Measurements from ENCODE around the gene DUSP6.

DUSP6 gene, protein sequence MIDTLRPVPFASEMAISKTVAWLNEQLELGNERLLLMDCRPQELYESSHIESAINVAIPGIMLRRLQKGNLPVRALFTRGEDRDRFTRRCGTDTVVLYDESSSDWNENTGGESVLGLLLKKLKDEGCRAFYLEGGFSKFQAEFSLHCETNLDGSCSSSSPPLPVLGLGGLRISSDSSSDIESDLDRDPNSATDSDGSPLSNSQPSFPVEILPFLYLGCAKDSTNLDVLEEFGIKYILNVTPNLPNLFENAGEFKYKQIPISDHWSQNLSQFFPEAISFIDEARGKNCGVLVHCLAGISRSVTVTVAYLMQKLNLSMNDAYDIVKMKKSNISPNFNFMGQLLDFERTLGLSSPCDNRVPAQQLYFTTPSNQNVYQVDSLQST

GRCh38 chr12:89352492-89353187 lies at the start of gene DUSP6:
TSS of gene DUSP6 (minus strand) at chr12:89352501. CDS start at chr12:89352039, 462 bp downstream.
- Histone ChIP-seq H3K4me3 (ENCODE audit: low read length) (peak within 1 kb of the TSS; percentile 77), H3K4me1 (ENCODE audit: control insufficient read depth, low read length) (peaks cover 68% of the 10 kb centered on the region), H3K36me3 (ENCODE audit: control insufficient read depth, low read length) (no peaks in the 10 kb centered on the region), H3K79me2 (ENCODE audit: control insufficient read depth, low read length) (no peaks in the 10 kb centered on the region), H3F3A (ENCODE audit: control insufficient read depth, insufficient read depth) (peaks cover 13% of the 10 kb centered on the region), H3K27ac (ENCODE audit: low read depth, low read length) (peak within 1 kb of the TSS; percentile 70), H4K20me1 (ENCODE audit: control insufficient read depth, insufficient read depth, low read depth, low read length) (no peaks in the 10 kb centered on the region), H3K9me2 (replicated peaks; ENCODE audit: control insufficient read depth, low read length) (no peaks in the 10 kb centered on the region), H3K9me3 (ENCODE audit: control insufficient read depth, insufficient read depth, low read length) (no peaks in the 10 kb centered on the region), H3K27me3 (ENCODE audit: control insufficient read depth, low read length) (peaks cover 91% of the 10 kb centered on the region), H3K4me2 (ENCODE audit: low read length) (peak within 1 kb of the TSS; percentile 80)
- no peak for TF ChIP-seq EZH2phosphoT487 (IDR thresholded peaks at IDR 0.05; ENCODE audit: borderline replicate concordance, low read length)
- TF ChIP-seq, protein P1, sequence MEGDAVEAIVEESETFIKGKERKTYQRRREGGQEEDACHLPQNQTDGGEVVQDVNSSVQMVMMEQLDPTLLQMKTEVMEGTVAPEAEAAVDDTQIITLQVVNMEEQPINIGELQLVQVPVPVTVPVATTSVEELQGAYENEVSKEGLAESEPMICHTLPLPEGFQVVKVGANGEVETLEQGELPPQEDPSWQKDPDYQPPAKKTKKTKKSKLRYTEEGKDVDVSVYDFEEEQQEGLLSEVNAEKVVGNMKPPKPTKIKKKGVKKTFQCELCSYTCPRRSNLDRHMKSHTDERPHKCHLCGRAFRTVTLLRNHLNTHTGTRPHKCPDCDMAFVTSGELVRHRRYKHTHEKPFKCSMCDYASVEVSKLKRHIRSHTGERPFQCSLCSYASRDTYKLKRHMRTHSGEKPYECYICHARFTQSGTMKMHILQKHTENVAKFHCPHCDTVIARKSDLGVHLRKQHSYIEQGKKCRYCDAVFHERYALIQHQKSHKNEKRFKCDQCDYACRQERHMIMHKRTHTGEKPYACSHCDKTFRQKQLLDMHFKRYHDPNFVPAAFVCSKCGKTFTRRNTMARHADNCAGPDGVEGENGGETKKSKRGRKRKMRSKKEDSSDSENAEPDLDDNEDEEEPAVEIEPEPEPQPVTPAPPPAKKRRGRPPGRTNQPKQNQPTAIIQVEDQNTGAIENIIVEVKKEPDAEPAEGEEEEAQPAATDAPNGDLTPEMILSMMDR (IDR thresholded peaks at IDR 0.05; ENCODE audit: low read depth, low read length, poor library complexity, severe bottlenecking) = no peak

GRCh38 chr12:89401433-89402058 lies 49.2 kb upstream of the DUSP6 start:
- no peaks in the 10 kb centered on the region for H3K27me3 ChIP-seq (ENCODE audit: control insufficient read depth, low read length)
- no peak overlapping the region for H3K4me2 ChIP-seq (ENCODE audit: low read length)
- H3K79me2 ChIP-seq (ENCODE audit: control insufficient read depth, low read length) = no peaks in the 10 kb centered on the region
- no peaks in the 10 kb centered on the region for H3K36me3 ChIP-seq (ENCODE audit: control insufficient read depth, low read length)
- TF ChIP-seq, protein P1 (IDR thresholded peaks at IDR 0.05; ENCODE audit: low read depth, low read length, poor library complexity, severe bottlenecking) = no peak
- no peak for TF ChIP-seq EZH2phosphoT487 (IDR thresholded peaks at IDR 0.05; ENCODE audit: borderline replicate concordance, low read length)
- H4K20me1 ChIP-seq (ENCODE audit: control insufficient read depth, insufficient read depth, low read depth, low read length) = no peaks in the 10 kb centered on the region
- H3K27ac ChIP-seq (ENCODE audit: low read depth, low read length) = no peak overlapping the region
- no peak overlapping the region for H3K4me3 ChIP-seq (ENCODE audit: low read length)
- no peaks in the 10 kb centered on the region for H3K4me1 ChIP-seq (ENCODE audit: control insufficient read depth, low read length)
- no peaks in the 10 kb centered on the region for H3K9me2 ChIP-seq (replicated peaks; ENCODE audit: control insufficient read depth, low read length)
- no peaks in the 10 kb centered on the region for H3K9me3 ChIP-seq (ENCODE audit: control insufficient read depth, insufficient read depth, low read length)
- H3F3A ChIP-seq (ENCODE audit: control insufficient read depth, insufficient read depth) = no peaks in the 10 kb centered on the region

DNA sequence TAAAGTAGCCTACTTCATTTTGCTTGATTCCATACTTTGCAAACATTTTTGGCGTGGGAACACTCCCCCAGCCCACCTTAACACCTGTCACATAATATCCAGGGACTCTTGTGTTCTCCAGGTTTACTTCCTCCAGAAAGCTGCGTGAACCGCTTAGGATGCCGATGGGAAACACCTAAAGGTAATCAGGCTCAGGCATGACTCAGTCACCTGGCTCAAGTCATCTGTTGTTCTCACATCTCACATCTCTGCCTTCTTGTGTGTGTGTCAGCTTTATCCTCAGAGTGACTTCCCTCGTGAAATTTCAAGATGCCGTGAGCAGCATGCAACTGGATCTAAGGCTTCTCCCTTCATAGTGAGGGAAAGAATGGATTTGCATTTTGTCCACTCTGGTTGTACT lies 48.1 kb upstream of the DUSP6 start:
- no peaks in the 10 kb centered on the region for H3K4me1 ChIP-seq (ENCODE audit: control insufficient read depth, low read length)
- H3K36me3 ChIP-seq (ENCODE audit: control insufficient read depth, low read length) = no peaks in the 10 kb centered on the region
- no peaks in the 10 kb centered on the region for H3K27me3 ChIP-seq (ENCODE audit: control insufficient read depth, low read length)
- H3K4me3 ChIP-seq (ENCODE audit: low read length) = no peak overlapping the region
- H4K20me1 ChIP-seq (ENCODE audit: control insufficient read depth, insufficient read depth, low read depth, low read length) = no peaks in the 10 kb centered on the region
- H3K9me3 ChIP-seq (ENCODE audit: control insufficient read depth, insufficient read depth, low read length) = no peaks in the 10 kb centered on the region
- H3K9me2 ChIP-seq (replicated peaks; ENCODE audit: control insufficient read depth, low read length) = no peaks in the 10 kb centered on the region
- H3K4me2 ChIP-seq (ENCODE audit: low read length) = no peak overlapping the region
- no peaks in the 10 kb centered on the region for H3F3A ChIP-seq (ENCODE audit: control insufficient read depth, insufficient read depth)
- H3K79me2 ChIP-seq (ENCODE audit: control insufficient read depth, low read length) = no peaks in the 10 kb centered on the region
- TF ChIP-seq EZH2phosphoT487 (IDR thresholded peaks at IDR 0.05; ENCODE audit: borderline replicate concordance, low read length) = no peak
- TF ChIP-seq, protein P1 (IDR thresholded peaks at IDR 0.05; ENCODE audit: low read depth, low read length, poor library complexity, severe bottlenecking) = no peak
- H3K27ac ChIP-seq (ENCODE audit: low read depth, low read length) = no peak overlapping the region
